Spleen (tissue), 7 donors: Measurements from ENCODE around the gene MLF2.

Experiments
- POLR2AphosphoS5 ChIP-seq, 3 donors: sonication (generic); formaldehyde crosslinking; IDR thresholded peaks; one replicate each; pipeline ENCODE4 v1.5.1; 2017; ENCODE audit warnings: antibody characterized with exemption in 3 of 3
- TF ChIP-seq, protein P1 (sequence below), 11 experiments: fragments of 200-600 bp in 7 of 11; fragments of 450-650 bp in 4 of 11; sonication (generic) in 4 of 11; IDR thresholded peaks in 8 of 11; conservative IDR thresholded peaks in 3 of 11; 1 replicate in 7 of 11; 2 replicates in 4 of 11; pipeline versions ENCODE4 v1.4.0 to v1.8.0; 2016 to 2021; ENCODE audit warnings: antibody characterized with exemption in 11 of 11, inconsistent platforms in 4 of 11, mild to moderate bottlenecking in 1 of 11
- donor health status: DM: no; HTN: no; CAD: no; lungs with moderate emphysema.
- donor health status: DM: no; HTN: no; CAD: no.
- donor health status: DM: no; HTN: no; CAD: no.

GRCh38 chr12:6769666-6770065 lies 16.7 kb upstream of the MLF2 start:
- TF ChIP-seq POLR2AphosphoS5 (IDR thresholded peaks at IDR 0.05): no peak
- TF ChIP-seq, protein P1, sequence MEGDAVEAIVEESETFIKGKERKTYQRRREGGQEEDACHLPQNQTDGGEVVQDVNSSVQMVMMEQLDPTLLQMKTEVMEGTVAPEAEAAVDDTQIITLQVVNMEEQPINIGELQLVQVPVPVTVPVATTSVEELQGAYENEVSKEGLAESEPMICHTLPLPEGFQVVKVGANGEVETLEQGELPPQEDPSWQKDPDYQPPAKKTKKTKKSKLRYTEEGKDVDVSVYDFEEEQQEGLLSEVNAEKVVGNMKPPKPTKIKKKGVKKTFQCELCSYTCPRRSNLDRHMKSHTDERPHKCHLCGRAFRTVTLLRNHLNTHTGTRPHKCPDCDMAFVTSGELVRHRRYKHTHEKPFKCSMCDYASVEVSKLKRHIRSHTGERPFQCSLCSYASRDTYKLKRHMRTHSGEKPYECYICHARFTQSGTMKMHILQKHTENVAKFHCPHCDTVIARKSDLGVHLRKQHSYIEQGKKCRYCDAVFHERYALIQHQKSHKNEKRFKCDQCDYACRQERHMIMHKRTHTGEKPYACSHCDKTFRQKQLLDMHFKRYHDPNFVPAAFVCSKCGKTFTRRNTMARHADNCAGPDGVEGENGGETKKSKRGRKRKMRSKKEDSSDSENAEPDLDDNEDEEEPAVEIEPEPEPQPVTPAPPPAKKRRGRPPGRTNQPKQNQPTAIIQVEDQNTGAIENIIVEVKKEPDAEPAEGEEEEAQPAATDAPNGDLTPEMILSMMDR (IDR thresholded peaks at IDR 0.05 in 8 of 11, conservative IDR thresholded peaks at IDR 0.05 in 3 of 11): no peak
